Vagina (tissue), 2 donors: ENCODE data around the gene RCC2.

Experiments used
- CTCF ChIP-seq, 3 experiments: fragments of 450-650 bp in 2 of 3; fragments of 200-600 bp in 1 of 3; sonication (generic) in 1 of 3; IDR thresholded peaks; one replicate each; pipeline ENCODE4 v1.5.1; 2017 to 2019; ENCODE audit warnings: antibody characterized with exemption in 3 of 3, mild to moderate bottlenecking in 2 of 3, moderate library complexity in 2 of 3
- POLR2A ChIP-seq, 2 donors: fragments of 450-650 bp; IDR thresholded peaks; one replicate each; pipeline ENCODE4 v1.6.1; 2017; ENCODE audit warnings: antibody characterized with exemption in 2 of 2, mild to moderate bottlenecking in 2 of 2, moderate library complexity in 2 of 2

GRCh38 chr1:17363351-17363750, 76.1 kb downstream of the RCC2 start:
- TF ChIP-seq CTCF (IDR thresholded peaks at IDR 0.05) = no peak
- TF ChIP-seq POLR2A (IDR thresholded peaks at IDR 0.05) = no peak
